ENCODE data around the gene SDF2L1.
"Not testable (repeated sequence)": the region's sequence is repeated elsewhere in the genome, so short reads cannot be mapped to it uniquely, and the experiment has no call there.

The SDF2L1 gene

GRCh38 chr22:21665047-21665851, 23.1 kb downstream of the SDF2L1 start:
- no peak for DNase-seq

DNA sequence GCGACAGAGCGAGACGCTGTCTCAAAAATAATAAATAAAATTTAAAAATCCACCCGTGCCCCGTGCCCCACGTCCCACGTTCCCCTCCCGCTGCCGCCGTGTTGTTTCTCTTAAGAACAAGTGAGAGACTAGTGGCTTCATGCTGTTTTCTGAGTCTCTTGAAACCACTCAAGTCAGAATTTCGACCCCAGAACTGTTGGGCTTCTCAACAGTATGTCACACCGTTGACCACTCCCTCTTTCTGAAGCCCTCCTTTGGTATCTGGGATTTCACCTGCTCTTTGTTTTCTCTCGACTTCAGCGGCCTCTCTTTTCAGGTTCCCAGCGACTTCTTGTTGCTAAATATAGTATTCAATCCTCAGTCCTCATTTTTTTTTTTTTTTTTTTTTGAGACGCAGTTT, 24.7 kb downstream of the SDF2L1 start:
- DNase-seq, result no peak

DNA sequence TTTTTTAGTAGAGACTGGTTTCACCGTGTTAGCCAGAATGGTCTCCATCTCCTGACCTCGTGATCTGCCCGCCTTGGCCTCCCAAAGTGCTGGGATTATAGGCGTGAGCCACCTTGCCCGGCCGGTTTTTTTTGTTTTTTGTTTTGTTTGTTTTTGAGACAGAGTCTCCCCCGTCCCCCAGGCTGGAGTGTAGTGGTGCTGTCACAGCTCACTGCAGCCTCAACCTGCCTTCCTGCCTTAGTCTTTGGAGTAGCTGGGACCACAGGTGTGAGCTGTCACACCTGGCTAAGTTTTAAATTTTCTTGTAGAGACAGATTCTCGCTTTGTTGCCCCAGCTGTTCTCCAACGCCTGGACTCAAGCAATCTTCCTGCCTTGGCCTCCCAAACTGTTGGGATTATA, 26.9 kb downstream of the SDF2L1 start:
- DNase-seq, result no peak

- DNase-seq, result no peak
Observed at GRCh38 chr22:21672107-21672629, 30.1 kb downstream of the SDF2L1 start.

DNA sequence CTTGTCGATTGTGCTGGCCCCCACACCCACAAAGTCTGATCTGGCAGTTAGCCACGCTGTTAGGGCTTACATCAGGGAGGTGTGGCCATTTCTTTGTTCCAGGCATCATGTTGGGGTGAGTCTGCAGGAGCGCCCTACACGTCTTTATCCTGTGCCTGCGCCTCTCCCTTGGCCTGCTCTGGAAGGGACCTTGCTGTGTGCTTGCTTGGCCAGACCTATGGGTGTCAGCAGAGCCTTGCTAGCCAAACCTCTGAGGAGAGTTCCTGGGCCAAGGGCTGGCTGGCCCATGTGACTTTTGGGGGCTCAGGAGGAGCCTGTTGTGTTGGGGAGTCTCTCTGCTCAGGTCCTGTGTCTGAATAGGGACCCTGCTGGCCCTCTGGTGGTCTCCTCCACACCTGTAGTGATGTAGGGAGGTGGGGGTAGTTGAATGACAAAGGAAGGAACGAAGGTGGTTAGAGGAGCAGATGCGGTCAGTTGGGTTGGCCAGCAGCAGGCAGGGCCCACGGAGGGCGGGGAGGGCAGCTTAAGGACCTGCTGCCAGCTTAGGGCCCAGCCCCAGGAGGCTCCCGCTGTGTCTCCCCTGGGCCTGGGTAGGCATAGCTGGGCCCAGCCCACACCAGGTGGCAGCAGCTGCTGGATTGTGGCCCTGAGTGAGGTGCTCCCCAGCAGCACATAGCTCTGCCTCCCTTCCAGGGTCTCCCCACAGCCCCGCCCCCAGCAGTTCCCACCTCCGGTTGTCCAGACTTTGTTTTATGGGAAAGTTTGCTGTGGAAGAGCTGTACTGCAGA, 31.6 kb downstream of the SDF2L1 start:
- no peak for DNase-seq

GRCh38 chr22:21674638-21675245, 32.6 kb downstream of the SDF2L1 start:
- no peak for DNase-seq

- no peak for DNase-seq
Observed at GRCh38 chr22:21677606-21678443, 35.7 kb downstream of the SDF2L1 start.

GRCh38 chr22:21678842-21679241, 36.7 kb downstream of the SDF2L1 start:
- not testable (repeated sequence) for DNase-seq

DNA sequence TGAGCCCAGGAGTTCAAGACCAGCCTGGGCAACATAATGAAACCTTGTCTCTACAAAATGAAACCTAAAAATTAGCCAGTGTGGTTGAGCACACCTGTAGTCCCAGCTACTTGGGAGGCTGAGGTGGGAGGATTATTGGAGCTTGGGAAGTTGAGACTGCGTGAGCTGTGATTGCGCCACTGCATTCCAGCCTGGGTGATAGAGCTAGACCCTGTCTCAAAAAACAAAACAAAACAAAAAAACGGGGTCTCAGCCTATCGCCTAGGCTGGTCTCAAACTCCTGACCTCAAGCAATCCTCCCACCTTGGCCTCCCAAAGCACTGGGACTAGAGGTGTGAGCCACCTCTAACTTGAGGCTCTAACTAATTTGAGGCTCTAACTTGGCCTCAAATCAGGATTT, 37.3 kb downstream of the SDF2L1 start:
- DNase-seq, result no peak

- no peak for DNase-seq
Observed at GRCh38 chr22:21680830-21681565, 38.9 kb downstream of the SDF2L1 start.

DNA sequence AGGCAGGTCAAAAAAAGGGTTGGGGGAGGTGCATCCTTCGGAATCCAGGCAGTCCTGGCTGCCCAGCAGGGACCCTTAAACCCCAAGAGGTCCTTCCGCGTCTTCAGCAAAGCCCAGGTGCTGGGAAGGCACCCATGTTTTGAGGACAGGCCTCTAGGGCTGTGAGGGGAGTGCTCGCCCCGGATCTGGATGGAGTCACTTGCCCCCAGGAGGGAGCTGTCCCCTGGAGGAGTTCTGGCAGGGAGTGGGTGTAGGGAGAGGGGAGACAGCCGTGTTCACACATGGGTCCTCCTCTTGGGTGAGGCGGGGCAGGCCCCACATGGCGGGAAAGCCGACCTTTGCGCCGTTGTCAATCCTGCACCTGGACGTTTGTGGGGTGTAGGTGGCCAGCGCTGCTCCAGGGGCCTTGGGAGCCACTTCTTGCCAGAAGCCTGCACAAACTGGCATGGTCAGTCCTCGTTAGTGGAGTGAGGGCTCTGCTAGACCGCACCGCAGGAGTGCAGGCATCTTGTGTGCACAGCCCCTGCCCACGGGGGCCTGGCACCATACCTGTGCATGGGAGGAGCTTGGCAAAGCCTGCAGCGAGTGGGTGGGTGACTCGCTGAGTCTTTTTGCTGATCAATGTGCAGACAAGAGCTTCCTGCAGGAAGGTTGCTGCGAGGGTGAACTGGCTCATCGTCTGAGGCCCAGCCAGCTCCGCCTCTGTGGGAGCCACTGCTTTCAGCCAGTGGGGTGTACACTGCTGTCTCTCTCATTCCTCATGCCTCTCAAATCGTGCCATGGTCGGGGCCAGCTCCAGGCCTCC, 39.7 kb downstream of the SDF2L1 start:
- no peak for DNase-seq

DNA sequence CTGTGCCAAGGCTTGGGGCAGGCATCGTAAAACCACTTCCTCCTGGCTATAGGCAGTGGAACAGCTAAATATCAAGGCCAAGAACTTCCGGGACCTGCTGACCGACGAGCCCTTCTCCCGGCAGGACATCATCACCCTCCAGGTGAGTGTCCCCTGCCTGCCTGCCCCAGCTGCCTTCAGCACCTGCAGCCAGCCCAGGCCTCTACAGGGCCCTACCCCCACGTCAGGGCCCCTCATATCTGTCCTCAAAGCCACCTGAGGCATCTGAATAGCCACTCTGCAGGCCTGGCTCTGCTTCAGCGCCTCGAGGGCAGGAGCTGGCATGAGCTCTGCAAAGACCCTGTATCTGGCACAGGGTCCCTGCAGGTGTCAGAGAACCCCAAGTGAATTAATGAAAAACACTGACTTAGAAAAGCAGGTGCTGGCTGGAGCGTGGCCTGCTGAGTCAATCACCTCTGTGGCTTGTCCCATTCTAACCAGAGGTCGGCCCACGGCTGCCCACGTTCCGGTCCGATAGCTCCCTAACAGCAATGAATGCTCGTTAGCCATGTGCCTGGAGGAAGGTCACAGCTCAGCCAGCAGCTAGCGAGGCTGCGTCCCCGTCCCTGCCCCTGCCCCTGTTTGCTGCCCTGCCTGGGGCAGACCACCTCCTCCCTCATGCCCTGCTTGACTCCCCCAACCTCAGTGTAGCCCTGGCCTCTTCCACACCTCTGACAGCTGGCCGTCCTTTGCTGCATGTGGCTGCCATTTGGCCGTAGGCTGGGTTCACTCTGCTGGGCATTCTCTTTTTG, 40.5 kb downstream of the SDF2L1 start:
- no peak for DNase-seq

DNA sequence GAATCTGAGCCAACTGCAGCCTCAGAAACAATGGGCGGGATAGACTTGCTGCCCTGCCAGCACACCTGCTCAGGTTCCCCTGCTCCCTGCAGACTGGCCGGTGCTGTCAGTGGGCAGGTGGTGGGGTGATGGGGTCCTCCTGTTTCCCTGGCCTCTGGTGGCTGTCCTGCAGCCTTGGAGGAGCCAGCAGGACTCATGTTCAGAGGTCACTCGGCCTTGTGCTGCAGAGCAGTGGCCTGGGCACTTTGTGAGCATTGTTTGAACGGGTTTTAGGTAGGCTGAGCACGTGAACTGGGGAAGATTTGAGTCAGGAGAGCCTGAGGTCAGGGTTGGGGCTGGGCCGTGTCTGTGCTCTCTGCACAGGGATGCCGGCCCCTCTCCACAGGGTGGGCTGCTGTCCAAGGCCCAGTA, 41.3 kb downstream of the SDF2L1 start:
- no peak for DNase-seq

DNA sequence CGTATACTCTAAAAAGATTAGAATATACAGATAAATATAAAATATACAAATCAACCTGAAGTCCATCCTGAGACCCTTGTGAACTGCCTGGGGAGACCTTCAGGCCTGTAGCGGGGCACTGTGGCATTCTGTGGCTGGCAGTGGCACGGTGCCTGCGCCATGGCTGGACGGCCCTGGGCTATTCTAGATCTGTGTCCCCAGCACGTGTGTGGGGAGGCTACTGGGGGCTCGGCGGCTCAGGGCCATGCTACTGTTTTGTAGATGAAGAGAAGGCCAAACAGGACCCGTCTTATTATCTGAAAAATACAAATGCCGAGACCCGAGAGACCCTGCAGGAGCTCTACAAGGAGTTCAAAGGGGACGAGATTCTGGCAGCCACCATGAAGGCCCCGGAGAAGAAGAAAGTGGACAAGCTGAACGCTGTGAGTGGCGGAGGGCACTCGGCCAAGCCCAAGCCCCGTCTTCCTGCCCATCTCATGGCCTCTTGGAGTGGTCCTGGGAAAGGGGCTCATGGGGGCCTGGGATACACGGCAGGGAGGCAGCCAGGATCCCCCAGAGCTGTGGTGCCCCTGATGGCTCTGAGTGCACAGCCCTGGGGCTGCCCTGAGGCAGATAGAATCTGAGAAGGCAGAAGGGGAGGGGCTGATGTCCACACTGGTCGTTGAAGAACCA, 42.5 kb downstream of the SDF2L1 start:
- no peak for DNase-seq

GRCh38 chr22:21685164-21685513, 43.0 kb downstream of the SDF2L1 start:
- no peak for DNase-seq

DNA sequence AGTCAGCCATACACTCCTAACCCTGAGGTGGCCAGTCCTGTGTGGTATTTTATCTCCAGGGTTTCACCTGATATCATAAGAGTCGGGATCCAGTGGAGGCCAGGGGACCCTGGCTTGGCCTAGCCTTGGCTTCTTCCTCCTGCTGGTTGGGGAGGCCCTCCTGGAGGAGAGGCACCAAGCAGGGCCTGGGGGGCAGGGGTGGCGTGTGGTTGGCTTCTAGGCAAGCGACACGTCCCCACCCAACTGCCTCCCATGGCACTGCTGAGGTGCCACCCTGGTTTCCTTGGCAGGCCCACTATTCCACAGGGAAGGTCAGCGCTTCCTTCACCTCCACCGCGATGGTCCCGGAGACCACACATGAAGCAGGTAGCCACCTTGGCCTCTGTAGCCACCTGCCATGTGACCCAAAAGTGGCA, 44.1 kb downstream of the SDF2L1 start:
- DNase-seq, result no peak

DNA sequence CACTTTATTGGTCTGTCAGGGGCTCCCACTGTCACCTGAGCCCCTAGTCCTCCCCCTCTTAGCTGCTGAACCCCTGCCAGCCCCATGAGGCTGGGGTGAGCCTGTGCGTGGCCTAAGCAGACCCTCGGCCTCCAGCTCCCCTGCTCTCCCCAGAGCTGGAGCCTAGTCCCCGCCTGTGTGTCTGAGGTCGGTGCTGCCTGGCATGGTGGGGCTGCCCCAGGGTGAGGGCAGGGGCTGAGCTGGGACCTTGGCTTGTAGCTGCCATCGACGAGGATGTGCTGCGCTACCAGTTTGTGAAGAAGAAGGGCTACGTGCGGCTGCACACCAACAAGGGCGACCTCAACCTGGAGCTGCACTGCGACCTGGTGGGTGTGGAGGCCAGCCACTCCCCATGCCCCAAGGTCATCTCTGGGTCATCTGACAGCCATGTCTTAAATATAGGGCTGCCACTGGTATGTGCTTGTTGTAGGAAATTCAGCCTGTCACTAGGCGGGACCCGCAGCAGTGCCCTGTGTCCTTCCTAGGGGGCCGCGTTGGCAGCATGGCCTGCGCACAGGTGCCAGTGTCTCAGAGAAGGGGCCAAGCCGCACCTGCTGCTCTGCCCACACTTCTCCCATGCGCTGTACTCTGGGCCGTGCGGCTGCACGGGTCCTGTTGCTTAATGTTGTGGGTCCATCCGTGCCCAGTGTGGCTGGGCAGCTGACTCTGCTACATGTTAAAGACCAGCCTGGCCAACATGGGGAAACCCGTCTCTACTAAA, 44.7 kb downstream of the SDF2L1 start:
- DNase-seq, result no peak

GRCh38 chr22:21687685-21688259, 45.7 kb downstream of the SDF2L1 start:
- no peak for DNase-seq

DNA sequence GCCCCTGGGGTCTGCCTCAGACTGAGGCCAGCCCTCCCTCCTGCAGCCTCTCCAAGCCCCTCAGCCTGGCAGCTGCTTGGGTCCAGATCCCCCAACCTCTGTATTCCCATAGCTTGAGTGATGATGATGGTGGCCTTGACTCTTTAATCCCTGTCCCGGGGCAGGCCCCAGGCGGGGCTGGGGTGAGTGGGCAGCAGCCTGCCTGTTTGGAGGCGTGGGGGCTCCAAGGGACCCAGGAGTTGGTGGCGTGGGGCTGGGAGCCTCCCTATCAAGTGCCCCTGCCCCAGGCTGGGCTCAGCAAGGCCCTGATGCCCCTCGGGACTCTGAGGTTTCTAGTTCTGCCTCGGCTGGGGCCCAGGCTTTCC, 46.2 kb downstream of the SDF2L1 start:
- DNase-seq, result no peak
